Testis (tissue), 3 donors: ENCODE measurements around the gene EPN3. TPM values are rescaled to one million over a fixed set of nuclear protein-coding genes. Genes with fewer than 3 reads are reported as not detected.

Experiments used
- DNase-seq: peaks from one replicate; pipeline ENCODE4 v3.0.0-alpha.2; 2019
- H3K27ac ChIP-seq, 2 donors: fragments of 200-600 bp; sonication (generic); one replicate each; pipeline ENCODE4 v1.5.1; 2019
- H3K27me3 ChIP-seq: fragments of 200-600 bp; sonication (generic); one replicate; pipeline ENCODE4 v1.5.1; 2019
- H3K36me3 ChIP-seq: fragments of 200-600 bp; sonication (generic); one replicate; pipeline ENCODE4 v1.5.1; 2017; ENCODE audit warnings: low read depth; ENCODE audit errors: missing control alignments
- H3K4me1 ChIP-seq: fragments of 200-600 bp; sonication (generic); one replicate; pipeline ENCODE4 v1.5.1; 2019
- H3K4me3 ChIP-seq, 2 donors: fragments of 200-600 bp; sonication (generic); one replicate each; pipeline ENCODE4 v1.5.1; 2017 to 2019
- H3K9me3 ChIP-seq: fragments of 200-600 bp; sonication (generic); one replicate; pipeline ENCODE4 v1.5.1; 2017
- POLR2A ChIP-seq: fragments of 450-650 bp; IDR thresholded peaks from one replicate; pipeline ENCODE4 v1.6.1; 2017; ENCODE audit warnings: antibody characterized with exemption, mild to moderate bottlenecking, moderate library complexity
- WGBS, 2 donors: methylation state at CpG; one replicate each; pipeline ENCODE4 v1.1.5; 2018; 5-methylcytosine and 5-hydroxymethylcytosine counted together
- intact Hi-C: fragments of 100-400 bp; cut with DNase I; formaldehyde crosslinking; loops from one replicate; pipeline ENCODE4 v1.15.1; 2023; ENCODE audit warnings: low total_unique reads
- polyA plus RNA-seq: library from polyadenylated mRNA; stranded (reverse); fragments of 350-450 nt; fragmentation: Illumina TruSeq; extraction: RNeasy Lipid Tissue Mini Kit (QIAGEN cat#74804); gene quantifications from one replicate; pipeline ENCODE4 v1.2.3, GENCODE V29; 2014; ENCODE audit warnings: low read depth, low replicate concordance; ENCODE audit not compliant: insufficient read depth
- total RNA-seq, 2 donors: library from RNA; depleted of rRNA; stranded (reverse); fragments of >200 nt; gene quantifications; one replicate each; pipeline ENCODE4 v1.2.3, GENCODE V29; 2016
- TF ChIP-seq, protein P1 (sequence below), 3 experiments: fragments of 450-650 bp in 2 of 3; fragments of 200-600 bp in 1 of 3; sonication (generic) in 1 of 3; IDR thresholded peaks; one replicate each; pipeline ENCODE4 v1.5.1; 2016 to 2019; ENCODE audit warnings: antibody characterized with exemption in 3 of 3, mild to moderate bottlenecking in 2 of 3, moderate library complexity in 1 of 3

Gene EPN3
- total and polyA plus RNA-seq, 3 donors from 2014 or later: 4.9 to 6.3 (median 6.3) TPM

GRCh38 chr17:50502301-50502990 lies 30.1 kb upstream of the EPN3 start:
- 84 to 95% methylated on average over 6 to 9 of the region's 9 CpGs for WGBS, 2 donors
- Histone ChIP-seq H3K4me1 (no peaks in the 10 kb centered on the region), H3K27ac (no peak overlapping the region), H3K4me3 (no peak overlapping the region), H3K36me3 (no peaks in the 10 kb centered on the region), H3K27me3 (no peaks in the 10 kb centered on the region), H3K9me3 (no peaks in the 10 kb centered on the region)
- TF ChIP-seq, protein P1, sequence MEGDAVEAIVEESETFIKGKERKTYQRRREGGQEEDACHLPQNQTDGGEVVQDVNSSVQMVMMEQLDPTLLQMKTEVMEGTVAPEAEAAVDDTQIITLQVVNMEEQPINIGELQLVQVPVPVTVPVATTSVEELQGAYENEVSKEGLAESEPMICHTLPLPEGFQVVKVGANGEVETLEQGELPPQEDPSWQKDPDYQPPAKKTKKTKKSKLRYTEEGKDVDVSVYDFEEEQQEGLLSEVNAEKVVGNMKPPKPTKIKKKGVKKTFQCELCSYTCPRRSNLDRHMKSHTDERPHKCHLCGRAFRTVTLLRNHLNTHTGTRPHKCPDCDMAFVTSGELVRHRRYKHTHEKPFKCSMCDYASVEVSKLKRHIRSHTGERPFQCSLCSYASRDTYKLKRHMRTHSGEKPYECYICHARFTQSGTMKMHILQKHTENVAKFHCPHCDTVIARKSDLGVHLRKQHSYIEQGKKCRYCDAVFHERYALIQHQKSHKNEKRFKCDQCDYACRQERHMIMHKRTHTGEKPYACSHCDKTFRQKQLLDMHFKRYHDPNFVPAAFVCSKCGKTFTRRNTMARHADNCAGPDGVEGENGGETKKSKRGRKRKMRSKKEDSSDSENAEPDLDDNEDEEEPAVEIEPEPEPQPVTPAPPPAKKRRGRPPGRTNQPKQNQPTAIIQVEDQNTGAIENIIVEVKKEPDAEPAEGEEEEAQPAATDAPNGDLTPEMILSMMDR (IDR thresholded peaks at IDR 0.05): no peak
- TF ChIP-seq POLR2A: no peak
- no peak for DNase-seq
- intact Hi-C loops: no loop called here

DNA sequence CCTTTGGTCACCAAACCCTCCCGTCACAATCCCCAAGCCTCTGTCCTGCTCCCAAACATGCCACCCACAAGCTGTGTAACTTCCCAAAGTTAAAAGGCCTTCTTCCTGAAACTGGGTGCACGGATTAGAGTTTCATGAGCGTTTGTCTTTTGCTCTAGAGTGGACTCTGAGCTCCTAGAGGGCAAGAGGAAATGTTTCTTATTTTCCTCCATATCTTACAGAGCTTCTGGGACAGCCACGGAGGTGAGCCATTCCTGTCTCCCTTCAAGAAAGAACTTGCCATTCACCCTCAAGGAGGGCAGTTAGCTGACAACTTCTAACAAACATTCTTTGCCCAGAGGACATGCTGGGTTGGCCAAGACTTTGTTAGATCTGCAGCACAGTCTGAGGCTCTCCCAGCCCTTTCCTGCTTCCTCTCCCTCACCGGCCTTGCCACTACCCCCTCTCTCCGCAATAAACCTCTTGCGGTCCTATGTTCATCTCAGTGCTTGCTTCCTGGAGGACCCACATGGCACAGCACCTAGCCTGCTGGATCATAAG lies 26.9 kb upstream of the EPN3 start:
- TF ChIP-seq, protein P1 (IDR thresholded peaks at IDR 0.05): no peak
- no peak for TF ChIP-seq POLR2A
- Histone ChIP-seq H3K4me3 (no peak overlapping the region), H3K9me3 (no peaks in the 10 kb centered on the region), H3K36me3 (no peaks in the 10 kb centered on the region), H3K27ac (no peak overlapping the region), H3K4me1 (peaks cover 15% of the 10 kb centered on the region), H3K27me3 (no peaks in the 10 kb centered on the region)
- intact Hi-C loops: no loop called here
- WGBS, 2 donors: 78 to 80% methylated on average over 7 of the region's 7 CpGs
- no peak for DNase-seq

DNA sequence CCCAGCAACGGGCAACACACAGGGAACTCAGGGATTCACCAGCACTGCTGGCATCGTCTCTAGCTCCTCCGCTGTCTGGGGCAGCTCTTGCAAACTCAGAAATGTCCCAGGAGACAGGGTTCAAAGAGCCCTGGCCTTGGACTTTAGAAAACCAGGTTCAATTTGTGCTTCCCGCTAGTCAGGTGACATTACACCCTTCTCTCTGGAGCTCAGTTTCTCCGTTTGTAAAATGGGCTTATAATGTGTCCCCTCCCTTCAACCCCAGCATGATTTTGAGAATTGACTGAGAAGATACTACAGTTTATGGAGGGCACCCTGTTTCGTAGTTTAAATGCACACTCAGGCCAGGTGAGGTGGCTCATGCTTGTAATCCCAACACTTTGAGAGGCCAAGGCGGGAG lies 26.2 kb upstream of the EPN3 start:
- TF ChIP-seq, protein P1 (IDR thresholded peaks at IDR 0.05): no peak
- TF ChIP-seq POLR2A: no peak
- Histone ChIP-seq H3K36me3 (no peaks in the 10 kb centered on the region), H3K27ac (no peak overlapping the region), H3K4me1 (peaks cover 21% of the 10 kb centered on the region), H3K9me3 (no peaks in the 10 kb centered on the region), H3K4me3 (no peak overlapping the region), H3K27me3 (no peaks in the 10 kb centered on the region)
- intact Hi-C loops: no loop called here
- DNase-seq: no peak
- 79% methylated on average over 4 to 7 of the region's 7 CpGs for WGBS, 2 donors

- 20 to 52% methylated on average over 13 to 50 of the region's 66 CpGs for WGBS, 2 donors
- H3K27me3 ChIP-seq: no peaks in the 10 kb centered on the region
- H3K36me3 ChIP-seq: no peaks in the 10 kb centered on the region
- peak within 1 kb of the TSS; percentile 66 to 69 for H3K4me3 ChIP-seq
- intact Hi-C loops: no loop called here
- H3K4me1 ChIP-seq: peaks cover 28% of the 10 kb centered on the region
- peak; percentile 92 for DNase-seq
- H3K9me3 ChIP-seq: no peaks in the 10 kb centered on the region
- no peak for TF ChIP-seq POLR2A
- TF ChIP-seq, protein P1 (IDR thresholded peaks at IDR 0.05): peak in 1 of 3 experiments; percentile 9
- peak within 1 kb of the TSS; percentile 88 to 94 for H3K27ac ChIP-seq
These were observed 24.5 kb upstream of the EPN3 start, which contains the start of gene MYCBPAP for GRCh38 chr17:50507871-50508572. Gene MYCBPAP, plus strand, starts transcription at chr17:50508439. Its CDS starts 236 bp downstream, at chr17:50508675.
